Kidney epithelial cell (primary cell): Measurements from ENCODE around the gene GFY. TPM values are rescaled to one million over a fixed set of nuclear protein-coding genes. Genes with fewer than 3 reads are reported as not detected.

Source experiments
- DNase-seq: peaks from one replicate; pipeline ENCODE4 v3.0.0-alpha.2; 2010; ENCODE audit warnings: low read depth
- H3K27me3 ChIP-seq: 2 replicates; pipeline ENCODE4 v1.6.0; 2011; ENCODE audit warnings: low read length; ENCODE audit not compliant: control insufficient read depth, insufficient read depth
- H3K36me3 ChIP-seq: 2 replicates; pipeline ENCODE4 v1.5.1; 2011; ENCODE audit warnings: low read length; ENCODE audit not compliant: control insufficient read depth, insufficient read depth
- H3K4me3 ChIP-seq: 2 replicates; pipeline ENCODE4 v1.5.1; 2011; ENCODE audit warnings: low read depth, mild to moderate bottlenecking, control low read depth, low read length
- CTCF ChIP-seq: IDR thresholded peaks from 2 replicates; pipeline ENCODE4 v1.5.1; 2011; ENCODE audit warnings: mild to moderate bottlenecking, moderate library complexity, low read length, control low read depth, inconsistent platforms; ENCODE audit not compliant: insufficient read depth, poor library complexity, severe bottlenecking
- total RNA-seq: library from RNA; depleted of rRNA; stranded (reverse); fragments of >200 nt; gene quantifications from 2 replicates; pipeline ENCODE4 v1.2.3, GENCODE V29; 2015

The GFY gene
- total RNA-seq, 1 donor from 2014 or later = not detected

DNA sequence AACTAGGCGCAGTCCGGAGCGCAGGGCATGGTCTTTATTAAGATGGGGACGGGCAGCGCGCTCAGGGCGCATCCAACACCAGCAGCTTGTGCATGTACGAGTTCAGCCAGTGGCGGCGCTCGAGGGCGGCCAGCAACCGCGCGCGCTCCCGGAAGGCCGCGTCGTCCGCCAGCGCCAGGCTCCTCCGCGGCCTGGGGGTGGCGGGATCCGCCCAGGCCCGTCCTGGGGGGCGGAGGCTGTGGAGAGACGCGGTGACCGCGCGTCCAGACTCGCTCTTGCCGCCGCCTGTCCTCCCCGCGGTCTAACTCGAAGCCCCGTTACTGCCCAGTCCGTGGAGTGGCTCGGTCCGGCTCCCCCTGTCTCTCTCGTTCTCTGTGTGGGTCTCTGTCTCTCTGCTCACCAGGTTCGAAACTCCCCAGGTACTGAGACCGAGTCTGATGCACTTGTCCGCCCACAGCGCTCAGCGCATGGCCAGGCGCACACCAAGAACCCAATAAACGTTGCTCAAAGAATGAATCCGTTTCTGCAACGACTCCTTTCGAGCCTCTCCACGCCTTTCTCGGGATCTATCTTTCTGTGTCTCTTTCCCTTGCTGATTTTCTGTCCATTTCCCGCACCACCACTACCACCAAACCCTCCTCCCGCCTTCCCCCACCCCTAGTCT lies 2.6 kb upstream of the GFY start:
- H3K27me3 ChIP-seq = peaks cover 84% of the 10 kb centered on the region

DNA sequence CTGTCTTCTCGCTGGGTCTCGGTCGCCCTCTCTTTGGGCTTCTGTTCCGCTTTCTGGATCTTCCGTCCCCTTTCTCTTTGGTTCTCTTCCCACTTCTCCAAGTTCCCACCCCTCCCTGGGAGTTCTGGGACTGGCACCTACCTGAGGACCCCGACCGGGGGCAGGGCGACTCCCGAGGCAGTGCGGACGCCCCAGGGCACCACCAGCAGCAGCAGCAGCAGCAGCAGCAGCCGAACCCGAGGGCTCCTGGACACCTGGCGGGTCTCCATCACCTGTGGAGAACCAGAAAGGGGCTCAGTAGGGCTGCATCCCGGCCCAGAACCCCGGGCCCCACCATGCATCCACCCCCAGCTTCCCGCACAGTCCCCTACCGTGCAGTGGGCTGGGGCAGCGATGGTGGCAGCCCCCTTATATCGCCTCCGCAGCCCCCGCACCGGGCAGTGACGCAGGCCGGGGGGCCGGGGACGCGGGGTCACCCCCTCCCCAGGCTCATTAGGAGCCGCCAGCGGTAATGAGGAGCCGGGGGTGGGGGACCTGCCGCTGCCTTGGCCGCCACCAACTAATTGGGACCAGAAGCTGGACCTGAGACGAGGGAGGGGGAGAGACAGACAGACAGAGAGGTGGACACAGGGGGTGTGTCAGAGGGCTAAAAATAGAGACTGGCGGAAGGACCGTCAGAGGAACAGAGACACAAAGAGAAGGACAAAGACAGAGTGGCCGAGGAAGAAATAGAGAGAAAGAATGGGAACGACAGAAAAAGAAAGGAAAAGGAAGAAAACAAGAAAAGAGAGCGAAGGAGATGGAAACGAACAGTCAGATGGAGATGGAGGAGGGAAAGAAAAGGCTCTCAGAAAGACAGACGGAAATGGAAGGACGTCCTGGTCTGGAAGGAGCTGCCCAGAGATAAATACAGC lies 1.9 kb upstream of the GFY start, which contains the start of gene PTH2:
TSS of gene PTH2 (minus strand) at position 371 of the 914 bp plus-strand sequence. CDS start at position 269, 102 bp downstream.
- no peak for TF ChIP-seq CTCF
- peaks cover 90% of the 10 kb centered on the region for H3K27me3 ChIP-seq
- no peaks in the 10 kb centered on the region for H3K36me3 ChIP-seq
- DNase-seq = no peak
- H3K4me3 ChIP-seq = no peak within 1 kb of the TSS

More for the DNA sequence above, 2.6 kb upstream of the GFY start:
- peak; percentile 23 for TF ChIP-seq CTCF
- Histone ChIP-seq H3K36me3 (no peaks in the 10 kb centered on the region), H3K4me3 (no peak overlapping the region)
- no peak for DNase-seq

- H3K4me3 ChIP-seq = no peak overlapping the region
- DNase-seq = no peak
- TF ChIP-seq CTCF = no peak
- H3K27me3 ChIP-seq = peaks cover 95% of the 10 kb centered on the region
- no peaks in the 10 kb centered on the region for H3K36me3 ChIP-seq
These were observed 1.2 kb upstream of the GFY start for GRCh38 chr19:49423985-49424303.

GRCh38 chr19:49425922-49426592 lies 869 bp downstream of the GFY start:
- H3K27me3 ChIP-seq = peaks cover 97% of the 10 kb centered on the region
- DNase-seq = no peak
- no peak for TF ChIP-seq CTCF

DNA sequence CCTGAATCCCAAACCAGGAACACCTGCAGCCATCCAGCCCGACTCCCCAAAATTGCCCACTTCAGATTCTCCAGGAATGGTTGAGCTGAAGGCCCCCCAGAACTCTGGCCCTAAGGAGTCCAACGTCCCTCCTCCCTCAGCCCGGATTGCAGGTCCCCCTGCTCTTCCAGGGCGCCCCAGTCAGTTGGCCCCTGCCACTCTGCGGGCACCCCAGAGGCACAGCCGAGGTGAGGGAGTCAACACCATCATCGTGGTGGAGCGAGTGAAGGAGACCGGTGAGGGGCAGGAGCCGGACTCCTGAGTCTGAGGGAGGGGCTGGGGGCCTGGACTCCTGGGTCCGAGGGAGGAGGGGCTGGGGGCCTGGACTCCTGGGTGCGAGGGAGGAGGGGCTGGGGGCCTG lies 2.2 kb downstream of the GFY start:
- TF ChIP-seq CTCF = no peak
- H3K4me3 ChIP-seq = no peak overlapping the region
- DNase-seq = no peak
- H3K27me3 ChIP-seq = peaks cover 98% of the 10 kb centered on the region
- H3K36me3 ChIP-seq = no peaks in the 10 kb centered on the region

More at GRCh38 chr19:49425922-49426592, 869 bp downstream of the GFY start:
- H3K36me3 ChIP-seq = no peaks in the 10 kb centered on the region
- H3K4me3 ChIP-seq = no peak overlapping the region
